Uterus (tissue), 2 donors: ENCODE results near the gene DOK7.

Experiments used
- CTCF ChIP-seq, 4 experiments: fragments of 200-600 bp in 2 of 4; fragments of 450-650 bp in 2 of 4; sonication (generic) in 2 of 4; IDR thresholded peaks; one replicate each; pipeline ENCODE4 v1.5.1; 2016 to 2019; ENCODE audit warnings: antibody characterized with exemption in 4 of 4, mild to moderate bottlenecking in 2 of 4, moderate library complexity in 1 of 4
- POLR2A ChIP-seq, 2 donors: fragments of 450-650 bp; IDR thresholded peaks; one replicate each; pipeline ENCODE4 v1.6.1; 2016; ENCODE audit warnings: antibody characterized with exemption in 2 of 2, mild to moderate bottlenecking in 1 of 2, moderate library complexity in 1 of 2

DNA sequence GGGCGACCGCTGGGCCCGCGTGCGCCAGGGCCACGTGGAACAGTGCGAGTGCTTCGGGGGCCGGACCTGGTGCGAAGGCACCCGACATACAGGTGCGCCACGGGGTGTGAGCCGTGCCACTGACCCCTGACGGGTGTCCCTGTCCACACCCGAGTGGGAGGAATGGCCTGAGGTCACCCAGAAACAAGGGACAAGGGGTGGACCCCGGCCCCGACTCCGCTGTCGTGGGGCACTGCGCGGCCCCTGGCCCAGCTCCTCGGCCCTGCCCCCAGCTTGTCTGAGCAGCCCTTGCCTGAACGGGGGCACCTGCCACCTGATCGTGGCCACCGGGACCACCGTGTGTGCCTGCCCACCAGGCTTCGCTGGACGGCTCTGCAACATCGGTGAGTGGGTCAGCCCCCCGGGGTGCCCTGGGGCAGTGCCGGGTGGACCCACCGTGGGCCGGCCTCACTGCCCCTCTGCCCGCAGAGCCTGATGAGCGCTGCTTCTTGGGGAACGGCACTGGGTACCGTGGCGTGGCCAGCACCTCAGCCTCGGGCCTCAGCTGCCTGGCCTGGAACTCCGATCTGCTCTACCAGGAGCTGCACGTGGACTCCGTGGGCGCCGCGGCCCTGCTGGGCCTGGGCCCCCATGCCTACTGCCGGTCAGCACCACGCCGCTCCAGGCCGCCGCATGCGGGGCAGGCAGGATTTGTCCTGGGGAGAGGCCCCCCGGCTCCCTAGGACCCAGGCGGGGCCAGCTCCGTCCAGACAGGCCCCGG is 18.6 kb upstream of the DOK7 start:
- no peak for TF ChIP-seq CTCF (IDR thresholded peaks at IDR 0.05)
- TF ChIP-seq POLR2A (IDR thresholded peaks at IDR 0.05): no peak
